HG03439 (cell line): Measurements from ENCODE around the gene HEATR5A.
"Not testable (repeated sequence)": the region's sequence is repeated elsewhere in the genome, so short reads cannot be mapped to it uniquely, and the experiment has no call there.

Source experiments
- ATAC-seq: cut with Tn5 transposase; IDR thresholded peaks from one replicate; pipeline ENCODE4 v1.9.1; 2021; ENCODE audit warnings: mild to moderate bottlenecking, moderate library complexity; ENCODE audit not compliant: unreplicated experiment

HEATR5A gene

DNA sequence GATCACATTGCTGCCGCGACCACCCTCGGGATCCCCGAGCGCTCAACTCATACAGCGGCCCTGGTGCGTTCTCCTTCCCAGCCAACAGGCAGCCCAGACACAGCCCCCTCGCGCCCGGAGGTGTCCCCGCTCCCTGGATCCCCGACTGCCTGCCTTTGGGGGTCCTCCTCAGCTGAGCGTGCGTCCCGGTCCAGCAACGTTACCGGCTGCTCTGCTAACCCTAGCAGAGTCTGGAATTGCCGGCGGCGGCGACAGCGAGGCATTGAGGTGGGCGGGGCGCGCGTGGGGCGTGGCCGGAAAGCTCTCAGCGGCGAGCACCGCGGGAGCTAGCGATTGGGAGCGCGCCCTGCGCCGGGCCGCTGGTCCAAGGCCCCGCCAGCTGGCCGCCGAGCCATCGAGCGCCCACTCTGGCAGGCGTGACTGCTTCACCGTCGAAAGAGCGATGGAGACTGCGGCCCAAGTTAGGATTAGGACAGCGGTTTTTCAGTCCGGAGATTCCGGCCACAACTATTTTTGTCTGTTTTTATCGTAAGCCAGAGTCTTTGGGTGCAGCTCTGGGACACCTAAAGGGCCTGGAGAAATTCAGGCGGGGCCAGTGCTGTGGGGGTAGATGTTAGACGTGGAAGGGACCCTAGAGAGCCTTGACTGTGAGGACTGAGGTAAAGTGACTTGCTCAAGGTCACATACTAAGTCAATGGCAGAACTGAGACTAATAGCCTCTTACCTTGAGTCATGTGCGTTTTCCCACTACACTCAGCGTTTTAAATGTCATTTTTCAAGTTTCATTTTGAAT, at the start of gene HEATR5A:
HEATR5A (minus strand) TSS at position 232 of the 793 bp plus-strand sequence. CDS start 17,575 bp downstream, outside the sequence.
- ATAC-seq, result peak; percentile 97

DNA sequence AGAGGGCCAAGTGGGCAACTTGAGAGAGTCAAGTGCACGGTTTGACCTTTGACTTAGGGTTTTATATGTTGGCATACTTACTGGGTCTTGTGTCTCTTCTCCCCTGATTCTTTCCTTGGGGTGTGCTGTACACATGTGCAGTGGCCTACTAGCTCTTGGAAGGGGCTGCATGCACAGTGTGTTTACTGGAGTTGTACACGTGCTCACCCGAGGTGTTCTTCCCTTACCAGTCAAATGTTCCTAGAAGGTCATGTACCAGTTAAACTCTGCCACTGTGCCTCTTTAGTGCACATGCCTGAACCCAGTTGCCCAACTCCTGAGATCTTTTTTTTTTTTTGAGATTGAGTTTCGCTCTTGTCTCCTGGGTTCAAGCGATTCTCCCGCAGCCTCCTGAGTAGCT, 46.2 kb upstream of the HEATR5A start:
- ATAC-seq, result no peak

DNA sequence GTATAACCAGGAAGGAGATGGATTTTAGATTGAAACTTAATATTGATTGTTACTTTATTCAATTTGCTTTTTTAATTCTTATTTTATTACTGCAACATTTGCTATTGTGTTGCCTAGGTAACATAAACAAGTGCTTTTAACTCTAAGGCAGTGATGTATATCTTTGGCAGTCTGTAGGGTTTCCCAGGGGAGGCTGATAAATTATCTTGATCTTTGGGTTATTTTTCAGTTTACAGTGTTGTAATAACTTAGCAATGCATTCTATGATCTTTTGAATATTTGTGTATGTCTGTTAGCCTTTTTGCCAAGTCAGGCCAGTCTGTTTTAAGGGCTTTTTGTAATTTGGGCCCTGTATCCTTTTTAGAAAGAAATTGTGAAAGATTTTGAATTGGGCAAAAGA, 44.8 kb upstream of the HEATR5A start:
- no peak for ATAC-seq

DNA sequence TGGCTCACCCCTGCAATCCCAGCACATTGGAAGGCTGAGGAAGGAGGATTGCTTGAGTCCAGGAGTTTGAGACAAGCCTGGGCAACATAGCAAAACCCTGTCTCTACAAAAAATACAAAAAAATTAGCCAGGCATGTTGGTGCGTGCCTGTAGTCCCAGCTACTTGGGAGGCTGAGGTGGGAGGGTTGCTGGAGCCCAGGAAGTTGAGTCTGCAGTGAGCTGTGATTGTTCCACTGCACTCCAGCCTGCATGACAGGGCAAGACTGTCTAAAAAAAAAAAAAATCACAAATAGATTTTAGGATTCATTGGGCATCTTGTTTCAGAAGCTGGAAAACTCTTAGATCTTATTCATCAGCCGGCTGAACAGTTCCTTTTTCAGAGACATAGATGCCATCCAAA, 42.1 kb upstream of the HEATR5A start:
- ATAC-seq, result not testable (repeated sequence)

DNA sequence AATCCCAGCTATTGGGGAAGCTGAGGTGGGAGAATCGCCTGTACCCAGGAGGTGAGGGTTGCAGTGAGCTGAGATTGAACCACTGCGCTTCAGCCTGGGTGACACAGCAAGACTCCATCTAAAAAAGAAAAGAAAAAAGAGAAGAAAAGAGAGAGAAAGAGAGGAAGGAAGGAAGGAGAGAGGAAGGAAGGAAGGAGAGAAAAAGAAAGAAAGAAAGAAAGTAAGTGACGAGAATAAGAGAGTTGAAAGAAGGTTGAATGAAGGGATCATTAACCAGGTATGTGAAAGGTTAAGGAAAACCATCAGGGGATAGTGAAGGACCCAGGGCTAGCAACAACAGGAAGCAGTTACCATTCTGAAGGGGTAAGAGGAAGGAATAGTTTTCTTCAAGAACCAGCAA, 41.2 kb upstream of the HEATR5A start:
- ATAC-seq, result no peak

DNA sequence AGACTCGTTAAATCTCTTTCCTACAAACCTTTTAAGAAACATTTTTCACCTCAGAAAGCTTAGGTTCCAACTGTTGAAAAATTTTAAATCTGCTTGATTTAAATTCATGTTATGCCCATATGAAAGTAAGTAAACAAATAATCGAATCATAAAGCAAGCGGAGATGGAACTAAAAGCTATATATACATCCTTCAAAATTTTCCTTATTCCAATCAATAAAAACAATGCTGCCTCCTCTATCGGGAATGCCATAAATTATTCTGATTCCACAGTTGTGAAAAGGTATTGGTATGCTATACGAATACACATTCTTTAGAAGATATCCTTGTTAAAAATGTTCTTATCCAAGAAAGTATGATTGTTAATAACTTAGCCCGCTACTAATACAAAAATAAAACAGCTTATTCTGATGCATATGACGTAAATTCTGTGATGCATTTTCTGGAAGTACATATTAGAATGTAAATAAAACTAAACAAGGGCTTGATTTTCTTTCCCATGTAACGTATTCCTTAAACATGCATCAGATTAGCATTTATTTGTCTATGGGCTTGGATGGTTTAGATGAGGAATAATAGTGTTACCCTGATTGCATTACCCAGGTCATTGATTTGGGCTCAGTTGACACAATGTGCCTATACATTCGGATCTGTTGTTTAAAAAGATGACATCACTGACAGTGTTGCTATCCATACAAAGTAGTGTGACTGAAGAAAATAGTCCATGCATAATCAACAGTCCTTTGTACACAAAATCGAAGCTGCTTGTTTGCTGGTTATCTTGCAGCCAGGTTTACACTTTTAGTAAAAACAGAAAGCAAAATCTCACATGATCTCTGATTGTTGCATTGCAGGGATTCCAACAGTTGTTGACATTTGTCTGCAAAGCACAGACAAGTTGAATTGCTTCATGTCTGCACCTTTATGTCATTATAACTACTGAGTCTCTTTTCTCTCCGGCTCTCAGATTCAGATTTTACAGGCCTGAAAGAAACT, 37.6 kb upstream of the HEATR5A start:
- no peak for ATAC-seq

DNA sequence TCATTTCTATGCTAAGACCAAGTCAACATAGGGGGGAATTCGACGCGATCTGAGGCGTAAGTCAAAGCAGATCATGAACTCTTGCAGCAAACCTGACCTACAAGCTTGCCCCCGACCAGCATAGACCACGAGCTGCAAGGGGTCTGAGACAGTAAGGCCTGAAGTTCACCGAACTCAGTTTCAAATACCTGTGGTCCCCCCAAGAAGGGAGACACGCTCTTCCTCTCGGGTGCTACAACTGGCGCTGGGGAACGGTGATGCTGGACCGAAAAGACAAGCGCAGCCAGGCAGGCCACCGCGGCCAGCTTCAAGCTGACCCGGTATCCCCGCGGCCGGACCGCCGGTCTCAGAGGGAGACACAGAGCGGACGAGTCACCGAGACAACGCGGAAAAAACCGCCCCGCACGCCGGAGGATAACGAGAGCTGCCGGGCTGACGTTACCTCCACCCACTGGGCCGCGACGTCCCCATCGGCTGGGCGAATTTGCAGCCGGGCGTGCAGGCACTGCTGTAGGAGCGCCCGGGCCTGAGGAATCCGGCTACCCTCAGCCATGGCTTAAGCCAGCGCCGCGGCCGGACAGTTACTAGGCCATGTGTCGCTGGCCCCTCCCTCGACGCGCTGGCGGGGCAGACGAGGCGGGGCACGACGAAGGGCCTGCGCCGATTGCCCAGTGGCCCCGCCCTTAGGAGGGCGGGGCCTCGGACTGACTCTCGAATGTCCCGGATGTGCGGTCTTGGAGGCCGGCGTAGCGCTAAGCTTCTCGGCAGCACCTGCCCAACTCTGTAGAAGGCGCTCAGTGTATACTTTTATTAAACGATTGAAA, 36.7 kb upstream of the HEATR5A start, which contains the start of gene DTD2:
DTD2 (minus strand) TSS at position 666 of the 824 bp plus-strand sequence; CDS start at position 553, 113 bp downstream.
- peak; percentile 99 for ATAC-seq

DNA sequence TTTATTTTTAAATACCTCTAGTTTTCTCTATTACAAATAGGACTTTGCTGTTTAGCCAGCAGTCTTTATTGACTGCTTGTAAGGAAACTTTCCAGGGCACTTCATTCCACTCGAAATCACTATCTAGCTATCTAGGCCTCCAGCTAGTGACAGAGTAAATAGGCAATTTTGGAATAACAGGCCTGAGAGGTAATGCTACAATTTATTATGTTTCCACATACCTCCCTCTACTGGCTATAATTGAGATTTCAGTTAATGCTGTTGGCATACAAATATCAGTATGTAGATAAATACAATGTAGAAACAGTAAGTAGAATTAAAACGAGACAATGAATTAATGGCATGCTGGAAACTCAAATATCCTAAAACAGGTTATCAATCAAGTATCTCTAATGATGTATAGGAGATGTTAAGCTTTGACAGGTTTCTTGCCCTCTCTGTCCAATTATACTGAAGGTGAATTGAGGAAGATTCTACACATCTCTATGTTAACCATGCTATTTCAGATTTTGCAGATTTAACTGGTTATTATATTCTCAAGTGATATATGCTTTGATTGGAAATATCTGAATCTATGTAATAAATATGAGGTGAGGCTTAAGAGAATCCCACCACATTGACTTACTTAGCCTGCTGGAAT, 29.7 kb upstream of the HEATR5A start:
- ATAC-seq, result no peak

DNA sequence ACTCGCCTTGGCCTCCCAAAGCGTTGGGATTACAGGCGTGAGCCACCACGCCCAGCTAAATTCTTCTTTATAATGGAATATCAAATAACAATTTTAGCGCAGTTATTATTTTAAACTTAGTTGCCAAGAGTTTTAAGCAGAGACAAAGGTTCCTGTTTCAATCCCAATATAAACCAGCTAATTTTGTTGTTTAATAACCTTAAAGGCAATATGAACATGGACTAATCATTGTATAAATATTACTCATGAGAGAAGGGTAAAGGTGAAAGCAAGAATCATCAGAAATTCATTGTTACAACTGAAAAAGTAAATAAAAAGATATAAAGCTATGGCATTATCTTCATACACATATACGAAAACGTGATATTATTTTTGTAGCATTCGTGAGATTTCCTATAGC, 28.8 kb upstream of the HEATR5A start:
- ATAC-seq, result no peak

DNA sequence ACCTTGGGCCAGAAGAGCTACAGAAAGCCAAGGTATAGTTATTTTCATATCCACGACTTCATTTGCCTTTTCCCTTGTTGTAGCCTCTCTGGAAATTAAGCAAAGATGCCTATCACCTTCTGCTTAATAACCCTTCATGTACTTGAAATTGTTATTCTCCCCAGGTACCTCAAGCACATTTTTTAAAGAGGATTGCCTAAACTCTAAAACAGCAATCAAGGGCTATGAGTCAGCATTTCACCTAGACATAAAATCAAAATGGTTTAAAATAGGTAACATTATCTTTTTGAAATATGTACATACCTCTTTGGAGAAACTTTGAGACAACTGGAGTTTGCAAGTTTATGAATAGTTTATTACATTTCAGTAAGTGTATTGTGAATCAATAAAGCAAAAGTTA, 25.4 kb upstream of the HEATR5A start:
- no peak for ATAC-seq

DNA sequence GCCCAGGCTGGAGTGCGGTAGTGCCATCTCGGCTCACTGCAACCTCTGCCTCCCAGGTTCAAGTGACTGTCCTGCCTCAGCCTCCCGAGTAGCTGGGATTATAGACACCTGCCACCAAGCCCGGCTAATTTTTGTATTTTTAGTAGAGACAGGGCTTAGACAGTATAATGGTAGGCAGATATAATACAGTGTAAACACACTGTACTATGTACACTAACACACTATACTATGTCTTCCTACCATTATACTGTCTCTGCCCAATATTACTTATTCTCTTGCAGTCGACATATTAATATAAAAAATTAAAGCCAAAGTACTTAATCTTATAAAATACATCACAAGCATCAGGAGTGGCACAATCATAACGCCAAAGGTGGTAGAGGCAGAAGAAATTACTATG, 21.9 kb upstream of the HEATR5A start:
- no peak for ATAC-seq

DNA sequence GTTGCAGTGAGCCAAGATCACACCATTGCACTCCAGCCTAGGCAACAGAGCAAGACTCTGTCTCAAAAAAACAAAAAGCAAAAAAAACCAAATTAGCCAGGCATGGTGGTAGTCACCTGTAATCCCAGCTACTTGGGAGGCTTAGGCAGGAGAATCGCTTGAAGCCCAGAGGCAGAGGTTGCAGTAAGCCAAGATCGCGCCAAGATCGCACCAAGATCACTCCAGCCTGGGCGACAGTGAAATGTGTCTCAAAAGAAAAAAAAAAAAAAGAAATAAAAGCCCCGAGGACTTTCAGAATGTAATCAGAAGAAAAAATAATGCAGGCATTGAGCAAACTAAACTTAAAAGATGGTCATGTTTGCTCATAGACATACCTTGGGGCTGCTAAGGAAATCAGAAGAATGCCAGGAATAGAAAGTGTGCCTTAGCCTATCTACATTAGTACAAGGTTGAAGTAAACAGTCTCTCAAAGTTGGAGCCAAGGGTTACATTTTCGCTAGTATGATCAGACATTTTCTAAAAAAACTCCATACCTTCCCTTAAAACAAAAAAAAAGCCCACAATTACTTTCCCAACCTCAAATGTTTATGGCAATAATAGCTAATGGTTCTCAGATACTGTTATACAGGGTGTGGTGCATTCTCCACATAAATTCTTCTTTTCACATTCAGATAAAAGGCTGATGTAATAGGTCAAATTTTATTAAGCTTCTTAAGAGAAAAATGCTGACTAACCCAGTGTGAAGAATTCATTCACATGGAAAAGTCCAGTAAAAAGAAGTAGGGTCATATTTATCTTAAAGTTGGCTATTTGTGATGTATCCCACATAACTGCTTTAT, 21.1 kb upstream of the HEATR5A start:
- ATAC-seq, result no peak

DNA sequence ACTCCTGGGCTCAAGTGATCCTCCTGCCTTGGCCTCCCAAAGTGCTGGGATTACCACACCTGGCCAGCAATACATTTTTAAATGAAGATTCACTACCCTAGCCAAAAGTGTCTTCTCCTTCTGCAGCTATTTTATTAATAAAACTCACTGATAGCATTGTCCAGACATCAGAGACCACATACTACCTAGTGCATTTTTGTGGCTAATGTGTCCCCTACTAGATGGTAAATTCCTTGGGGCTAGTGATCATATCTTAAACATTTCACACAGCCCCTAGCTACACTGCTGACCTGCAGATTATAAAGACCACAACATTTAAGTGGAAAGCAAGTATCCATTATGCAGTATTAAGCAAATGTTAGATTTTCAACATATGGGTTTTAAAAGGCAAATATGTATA, 19.9 kb upstream of the HEATR5A start:
- ATAC-seq, result no peak

DNA sequence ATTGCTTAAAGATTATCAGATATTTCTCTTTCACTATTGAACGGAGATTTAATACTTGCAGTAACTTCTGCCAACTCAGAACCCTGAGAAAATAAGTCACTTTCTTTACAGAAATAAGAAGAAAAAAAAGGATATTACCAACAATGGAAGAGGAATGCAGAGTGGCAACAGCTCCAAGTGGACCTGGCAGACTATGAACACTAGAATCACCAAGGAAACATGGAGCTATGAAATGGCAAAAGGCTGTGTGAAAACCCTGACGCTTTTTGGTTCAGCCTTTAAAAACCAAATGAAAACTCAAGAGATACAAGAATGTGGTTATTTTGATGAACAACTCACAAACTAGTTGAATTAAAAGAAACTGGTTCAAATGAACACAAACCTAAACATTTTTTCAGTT, 19.2 kb upstream of the HEATR5A start:
- no peak for ATAC-seq

DNA sequence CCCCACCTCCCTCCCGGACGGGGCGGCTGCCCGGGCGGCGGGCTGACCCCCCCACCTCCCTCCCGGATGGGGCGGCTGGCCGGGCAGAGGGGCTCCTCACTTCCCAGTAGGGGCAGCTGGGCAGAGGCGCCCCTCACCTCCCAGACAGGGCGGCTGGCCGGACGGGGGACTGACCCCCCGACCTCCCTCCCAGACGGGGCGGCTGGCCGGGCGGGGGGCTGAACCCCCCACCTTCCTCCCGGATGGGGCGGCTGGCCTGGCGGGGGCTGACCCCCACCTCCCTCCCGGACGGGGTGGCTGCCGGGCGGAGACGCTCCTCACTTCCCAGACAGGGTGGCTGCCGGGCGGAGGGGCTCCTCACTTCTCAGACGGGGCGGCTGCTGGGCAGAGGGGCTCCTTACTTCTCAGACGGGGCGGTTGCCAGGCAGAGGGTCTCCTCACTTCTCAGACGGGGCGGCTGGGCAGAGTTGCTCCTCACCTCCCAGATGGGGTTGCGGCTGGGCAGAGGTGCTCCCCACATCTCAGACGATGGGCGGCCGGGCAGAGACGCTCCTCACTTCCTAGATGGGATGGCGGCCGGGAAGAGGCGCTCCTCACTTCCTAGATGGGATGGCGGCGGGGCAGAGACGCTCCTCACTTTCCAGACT, 16.8 kb upstream of the HEATR5A start:
- not testable (repeated sequence) for ATAC-seq

DNA sequence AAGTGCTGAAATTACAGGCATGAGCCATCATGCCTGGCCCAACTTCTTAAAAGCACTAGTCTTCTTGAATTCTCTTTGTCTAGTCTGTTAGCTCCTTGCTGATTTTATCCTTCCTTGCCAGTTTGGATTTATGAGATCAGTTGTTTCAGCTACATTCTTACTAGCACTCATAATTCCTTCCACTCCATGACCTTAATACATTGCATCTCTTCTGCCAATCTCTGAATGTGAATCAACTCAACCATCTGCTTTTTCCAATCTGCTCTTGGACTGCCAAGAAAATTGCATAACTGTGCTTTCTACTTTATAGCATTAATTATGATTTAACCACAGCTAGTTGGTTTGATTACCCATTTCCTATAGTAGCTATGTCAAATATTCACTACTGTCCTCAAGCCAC, 14.9 kb upstream of the HEATR5A start:
- ATAC-seq, result no peak

DNA sequence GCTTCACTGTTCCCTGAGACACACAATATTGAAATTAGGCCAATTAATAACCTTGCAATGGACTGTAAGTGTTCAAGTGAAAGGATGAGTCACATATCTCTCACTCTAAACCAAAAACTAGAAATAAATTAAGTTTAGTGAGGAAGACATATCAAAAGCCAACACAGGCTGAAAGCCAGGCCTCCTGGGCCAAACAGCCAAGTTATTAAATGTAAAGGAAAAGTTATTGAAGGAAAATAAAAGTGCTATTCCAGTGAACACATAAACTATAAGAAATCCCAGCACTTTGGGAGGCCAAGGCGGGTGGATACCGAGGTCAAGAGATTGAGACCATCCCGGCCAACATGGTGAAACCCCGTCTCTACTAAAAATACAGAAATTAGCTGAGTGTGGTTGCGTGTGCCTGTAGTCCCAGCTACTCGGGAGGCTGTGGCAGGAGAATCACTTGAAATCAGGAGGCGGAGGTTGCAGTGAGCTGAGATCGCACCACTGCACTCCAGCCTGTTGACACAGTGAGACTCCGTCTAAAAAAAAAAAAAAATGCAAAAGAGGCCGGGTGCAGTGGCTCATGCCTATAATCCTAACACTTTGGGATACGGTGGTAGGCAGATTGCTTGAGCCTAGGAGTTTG, 10.4 kb upstream of the HEATR5A start:
- no peak for ATAC-seq

DNA sequence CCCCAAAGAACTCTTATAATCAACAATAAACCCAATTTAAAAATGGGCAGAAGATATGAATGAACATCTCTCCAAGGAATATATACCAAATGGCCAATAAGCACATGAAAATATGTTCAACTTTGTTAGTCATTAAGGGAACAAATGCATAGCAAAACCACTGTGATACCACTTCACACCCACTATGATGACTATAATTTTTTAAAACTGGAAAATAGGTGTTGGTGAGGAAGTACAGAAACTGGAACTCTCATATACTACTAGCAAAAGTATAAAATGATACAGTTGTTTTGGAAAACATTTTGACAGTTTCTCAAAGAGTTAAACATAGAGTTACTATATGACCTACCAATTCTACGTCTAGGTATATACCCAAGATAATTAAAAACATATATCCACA, 9.4 kb upstream of the HEATR5A start:
- ATAC-seq, result no peak
